ENCODE measurements around the gene RIN3.
A peak's percentile ranks its signal among the peaks of the same experiment; 100 is the strongest.

The RIN3 gene

DNA sequence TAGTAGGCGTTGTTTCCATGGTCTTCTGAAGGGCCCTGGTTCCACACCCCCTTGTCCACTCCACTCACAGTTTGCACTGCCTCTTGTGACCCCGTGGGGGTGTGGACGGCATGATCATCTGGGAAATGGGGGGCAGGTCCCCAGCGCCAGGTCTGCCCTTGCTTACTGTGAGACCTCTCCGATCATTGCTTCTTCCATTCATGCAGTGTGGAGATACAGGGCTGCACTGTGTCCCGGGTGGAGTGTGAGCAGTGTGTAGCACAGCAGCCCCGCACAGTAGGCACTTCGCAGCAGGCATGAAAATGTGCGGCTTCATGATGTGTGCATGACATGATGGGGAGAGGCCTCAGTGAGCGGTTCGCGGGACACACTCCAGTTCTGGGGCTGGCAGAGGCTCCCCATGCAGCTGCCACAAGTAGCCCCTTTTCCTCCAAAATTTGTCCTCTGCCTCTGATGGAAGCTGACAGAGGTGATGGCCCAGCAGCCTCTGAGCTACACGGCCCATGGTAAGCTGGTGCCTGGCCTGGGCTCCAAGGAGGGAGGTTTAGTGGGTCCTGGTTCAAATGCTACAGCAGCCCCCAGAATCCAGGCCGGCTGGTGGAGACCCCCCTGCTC, 15.0 kb downstream of the RIN3 start:
- no peak for DNase-seq (ENCODE audit: low spot score)

DNA sequence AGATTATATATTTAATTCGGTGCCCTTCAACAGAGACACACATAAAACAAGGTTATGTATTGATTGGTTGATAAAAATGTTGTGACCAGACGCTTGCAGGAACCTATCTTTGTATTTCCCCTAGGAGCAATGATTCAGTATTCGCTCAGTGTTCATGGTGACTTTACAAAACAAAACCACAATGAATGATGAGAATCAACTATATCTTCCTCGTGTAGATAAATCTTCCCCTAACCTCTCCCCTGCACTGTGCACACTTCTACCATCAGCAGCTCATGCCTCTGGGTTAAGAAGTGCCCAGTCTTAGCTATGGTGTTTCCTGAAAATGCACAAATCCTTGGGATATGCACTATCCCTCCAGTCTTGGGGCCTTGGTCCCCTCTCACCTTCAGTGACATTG, 16.3 kb downstream of the RIN3 start:
- DNase-seq (ENCODE audit: low spot score) = no peak

- no peak for DNase-seq (ENCODE audit: low spot score)
These were observed 17.7 kb downstream of the RIN3 start for GRCh38 chr14:92531106-92531873.

GRCh38 chr14:92532490-92533163, 19.0 kb downstream of the RIN3 start:
- no peak for DNase-seq (ENCODE audit: low spot score)

- DNase-seq (ENCODE audit: low spot score) = no peak
These were observed 21.5 kb downstream of the RIN3 start for GRCh38 chr14:92534932-92535643.

GRCh38 chr14:92536231-92536630, 22.6 kb downstream of the RIN3 start:
- DNase-seq (ENCODE audit: low spot score) = peak; percentile 74

DNA sequence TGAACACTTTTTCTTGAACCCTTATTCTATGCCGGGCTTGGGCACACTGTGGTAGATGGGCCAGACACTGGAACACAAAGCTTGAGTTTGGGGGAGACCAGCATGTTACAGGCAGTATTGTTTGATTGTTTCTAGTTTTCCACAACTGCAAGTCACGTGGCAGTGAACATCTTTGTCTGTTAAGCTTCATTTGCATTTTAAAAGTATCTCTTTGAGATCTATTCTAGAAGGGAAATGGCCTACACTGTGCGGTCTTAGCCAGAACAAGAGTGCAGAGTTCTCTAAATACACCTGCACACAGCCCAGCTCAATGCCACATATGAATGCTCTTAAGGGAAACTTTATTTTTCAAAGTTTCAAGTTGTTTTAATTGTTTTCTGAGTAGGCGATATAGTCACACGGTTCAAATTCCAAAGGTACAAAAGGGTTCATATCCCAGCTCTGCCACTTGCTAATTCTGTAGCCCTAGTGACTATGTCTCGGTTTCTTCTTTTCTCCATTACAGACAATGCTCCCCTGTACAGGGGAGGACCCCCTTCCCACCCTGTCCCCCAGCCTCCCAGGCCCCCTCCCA, 24.9 kb downstream of the RIN3 start:
- no peak for DNase-seq (ENCODE audit: low spot score)

DNA sequence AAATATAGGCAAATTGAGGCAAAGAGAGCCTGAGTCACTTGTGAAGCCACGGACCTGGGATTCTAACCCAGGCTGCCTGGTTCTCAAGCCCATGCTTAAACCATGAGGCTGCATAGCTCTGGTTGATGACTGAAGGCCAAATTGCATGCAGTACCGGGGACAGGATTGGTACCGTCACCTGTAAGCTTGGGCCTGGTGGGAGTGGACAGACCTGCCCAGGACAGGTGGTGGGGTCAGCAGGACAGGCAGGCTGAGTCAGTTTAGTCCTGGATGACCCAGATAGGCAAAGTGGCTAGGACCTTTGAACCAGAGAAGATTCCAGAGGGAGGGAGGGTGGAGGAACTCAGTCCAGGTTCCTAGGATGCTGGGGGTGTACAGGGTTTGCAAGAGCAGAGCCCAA, 25.8 kb downstream of the RIN3 start:
- DNase-seq (ENCODE audit: low spot score) = no peak

GRCh38 chr14:92539875-92540274, 26.3 kb downstream of the RIN3 start:
- DNase-seq (ENCODE audit: low spot score) = no peak

- DNase-seq (ENCODE audit: low spot score) = peak; percentile 90
These were observed 27.0 kb downstream of the RIN3 start for GRCh38 chr14:92540472-92541048.

DNA sequence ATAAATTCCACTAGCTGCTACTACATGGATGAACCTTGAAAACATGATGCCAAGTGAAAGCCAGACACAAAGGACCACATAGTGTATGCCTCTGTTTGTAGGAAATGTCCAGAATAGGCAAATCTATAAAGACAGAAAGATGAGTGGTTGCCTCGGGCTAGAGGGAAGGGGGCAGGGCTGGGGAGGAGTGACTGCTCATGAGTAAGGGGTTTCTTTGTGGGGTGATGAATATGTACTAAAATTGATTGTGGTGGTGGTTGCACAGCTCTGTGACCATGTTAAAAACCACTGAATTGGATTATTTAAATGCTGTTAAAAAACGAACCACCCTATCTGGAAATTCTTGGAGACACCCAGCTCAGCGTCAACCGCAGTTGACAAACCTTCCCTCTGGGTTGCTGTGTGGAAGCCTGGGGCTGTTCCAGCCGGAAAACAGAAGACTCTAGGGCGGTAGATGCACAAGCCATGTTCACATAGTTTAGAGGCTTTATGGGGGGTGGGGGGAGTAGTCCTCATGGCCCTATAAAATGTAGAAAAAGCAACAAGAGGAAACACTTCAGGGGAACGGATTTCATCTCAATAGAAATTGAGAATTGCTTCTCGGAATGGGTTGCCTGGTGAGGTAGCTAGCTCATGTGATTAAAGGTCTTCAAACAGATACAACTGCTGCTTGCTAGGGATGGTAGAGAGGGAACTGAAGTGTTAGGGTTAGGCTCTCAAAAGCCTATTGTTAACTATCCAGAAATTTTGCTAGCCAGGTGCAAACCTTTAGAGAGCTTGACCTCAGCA, 29.4 kb downstream of the RIN3 start:
- no peak for DNase-seq (ENCODE audit: low spot score)

GRCh38 chr14:92544051-92544720, 30.6 kb downstream of the RIN3 start:
- no peak for DNase-seq (ENCODE audit: low spot score)

DNA sequence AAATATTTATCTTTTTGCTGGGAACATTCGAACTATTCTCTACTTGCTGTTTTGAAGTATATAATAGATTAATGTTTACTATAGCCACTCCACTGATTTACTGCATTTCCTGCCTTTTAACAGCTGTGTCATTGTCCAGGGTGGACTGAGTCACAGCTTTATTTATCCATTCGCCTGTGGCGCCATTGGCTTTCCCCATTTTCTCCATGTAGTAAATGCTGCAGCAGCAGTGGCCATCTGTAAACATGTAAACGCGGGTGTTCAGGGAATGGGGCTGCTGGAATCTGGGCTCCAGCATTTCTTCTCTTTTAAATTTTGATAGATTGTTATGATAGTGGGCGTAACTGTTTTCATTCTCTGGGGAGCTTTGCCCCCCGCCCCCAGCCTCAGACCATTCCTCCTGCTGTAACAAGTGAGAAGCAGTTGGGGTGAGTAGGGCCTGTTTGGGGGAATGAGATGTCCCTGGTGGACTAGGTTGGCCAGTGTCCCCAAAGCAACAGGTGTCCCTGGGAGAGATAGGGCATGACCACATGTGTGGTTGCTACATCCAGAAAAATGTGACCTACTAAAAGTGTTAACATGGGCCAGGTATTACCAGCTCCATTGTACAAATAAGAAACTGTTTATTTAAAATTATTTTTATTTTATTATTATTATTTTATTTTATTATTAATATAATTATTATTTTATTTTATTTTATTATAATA, 32.9 kb downstream of the RIN3 start:
- DNase-seq (ENCODE audit: low spot score) = no peak

GRCh38 chr14:92549105-92549858, 35.7 kb downstream of the RIN3 start:
- DNase-seq (ENCODE audit: low spot score) = no peak

DNA sequence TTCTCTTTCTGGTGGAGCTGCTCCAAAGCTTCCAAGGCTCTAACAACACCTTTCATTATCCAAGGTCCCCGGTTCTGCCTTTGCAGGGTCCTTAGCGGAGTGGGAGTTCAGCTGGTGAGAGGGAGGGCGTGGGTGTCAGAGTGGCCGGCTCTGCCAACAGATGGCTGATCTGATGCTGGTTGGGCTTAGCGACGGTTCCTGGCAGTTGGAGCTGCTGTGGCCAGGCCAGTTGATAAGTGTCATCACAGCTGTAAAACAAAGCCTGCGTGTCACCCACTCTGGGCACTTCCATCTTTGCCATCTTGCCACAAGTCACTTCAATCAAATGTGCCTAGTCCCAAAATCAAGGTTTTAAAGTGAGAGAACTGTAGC, 36.3 kb downstream of the RIN3 start:
- no peak for DNase-seq (ENCODE audit: low spot score)

- no peak for DNase-seq (ENCODE audit: low spot score)
These were observed 37.7 kb downstream of the RIN3 start for GRCh38 chr14:92551044-92551841.

DNA sequence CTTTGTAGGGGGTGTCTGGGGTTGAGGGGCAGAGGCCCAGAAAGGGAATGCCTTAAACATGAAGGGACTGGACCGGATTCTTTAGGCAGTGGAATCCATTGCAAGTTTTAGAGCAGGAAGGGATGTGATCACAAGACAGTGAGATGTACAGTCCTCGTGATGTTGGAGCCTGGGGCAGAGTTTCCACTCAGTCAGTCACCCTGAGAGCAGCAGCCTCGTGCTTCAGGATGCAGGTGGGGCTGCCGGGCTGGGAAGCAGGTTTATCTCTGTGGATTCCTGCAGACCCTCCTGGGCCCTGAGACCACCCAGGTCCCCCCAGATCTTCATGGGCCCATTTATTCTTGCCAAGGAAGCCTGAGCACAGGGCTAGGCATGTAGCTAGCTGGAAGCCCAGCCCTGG, 38.5 kb downstream of the RIN3 start:
- no peak for DNase-seq (ENCODE audit: low spot score)

DNA sequence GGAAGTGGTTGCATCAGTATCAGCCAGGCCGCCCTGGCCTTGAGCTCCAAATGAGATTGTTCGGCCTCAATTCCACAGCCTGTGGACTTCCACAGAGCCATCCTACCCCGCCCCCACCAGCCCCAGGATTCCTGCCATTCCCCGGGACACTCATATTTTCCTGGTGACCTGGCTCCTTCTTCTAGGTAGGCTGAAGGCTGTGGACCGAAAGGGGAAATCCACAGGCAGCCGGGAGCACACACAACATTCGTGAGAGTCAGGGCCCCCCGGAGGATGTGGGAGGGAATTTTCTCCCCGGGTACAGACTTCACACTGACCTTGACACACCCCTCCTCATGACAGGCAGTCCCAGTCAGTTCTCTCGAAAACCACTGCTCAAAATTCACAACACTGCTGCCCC, 39.9 kb downstream of the RIN3 start:
- peak; percentile 66 for DNase-seq (ENCODE audit: low spot score)
